GM12801 (cell line): ENCODE measurements around the gene DGUOK.

Experiments
- CTCF ChIP-seq: IDR thresholded peaks from one replicate; pipeline ENCODE4 v1.5.1; 2011; ENCODE audit warnings: control low read depth; ENCODE audit not compliant: insufficient read length; ENCODE audit errors: extremely low read depth

DGUOK gene

GRCh38 chr2:73949802-73950201, 23.1 kb downstream of the DGUOK start:
- no peak for TF ChIP-seq CTCF

GRCh38 chr2:73952499-73953446, 26.1 kb downstream of the DGUOK start:
- TF ChIP-seq CTCF, result no peak

- no peak for TF ChIP-seq CTCF
Measured at GRCh38 chr2:73956218-73956865, 29.7 kb downstream of the DGUOK start.

- TF ChIP-seq CTCF, result no peak
Measured at GRCh38 chr2:73961274-73961673, 34.6 kb downstream of the DGUOK start.

GRCh38 chr2:73961823-73962615, 35.3 kb downstream of the DGUOK start:
- no peak for TF ChIP-seq CTCF

GRCh38 chr2:73962798-73963197, 36.1 kb downstream of the DGUOK start:
- no peak for TF ChIP-seq CTCF

- TF ChIP-seq CTCF, result no peak
Measured at GRCh38 chr2:73963385-73964120, 36.9 kb downstream of the DGUOK start.
